GM12892 (cell line): Measurements from ENCODE around the gene USP54.

Source experiments
- POLR2A ChIP-seq: IDR thresholded peaks from 2 replicates; pipeline ENCODE4 v1.6.1; 2011; ENCODE audit warnings: low read depth, low read length, control low read depth
- POLR2AphosphoS5 ChIP-seq: IDR thresholded peaks from 2 replicates; pipeline ENCODE4 v1.6.1; 2011; ENCODE audit warnings: low read depth, low read length, control low read depth
- TAF1 ChIP-seq: IDR thresholded peaks from 2 replicates; pipeline ENCODE4 v1.6.1; 2011; ENCODE audit warnings: low read depth, mild to moderate bottlenecking, control low read depth, low read length, borderline replicate concordance

DNA sequence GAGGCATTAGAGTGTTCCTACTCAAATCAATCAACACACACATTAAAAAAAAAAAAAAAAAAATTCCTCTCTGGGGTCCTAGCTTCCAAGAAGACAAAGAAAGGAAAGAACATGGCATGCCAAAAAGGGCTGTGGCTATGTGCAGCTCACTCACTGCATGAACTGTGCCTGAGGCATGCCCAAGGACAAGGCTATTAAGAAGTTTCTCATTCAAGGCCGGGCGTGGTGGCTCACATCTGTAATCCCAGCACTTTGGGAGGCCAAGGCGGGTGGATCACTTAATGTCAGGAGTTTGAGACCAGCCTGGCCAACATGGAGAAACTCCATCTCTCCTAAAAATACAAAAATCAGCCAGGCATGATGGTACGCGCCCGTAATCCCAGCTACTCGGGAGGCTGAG, 53.4 kb downstream of the USP54 start:
- TF ChIP-seq POLR2A (no peak), TAF1 (no peak), POLR2AphosphoS5 (no peak)
